Left forelimb (tissue), 1 donor: ENCODE results near the gene FRAT1.
"Not testable (repeated sequence)": the region's sequence is repeated elsewhere in the genome, so short reads cannot be mapped to it uniquely, and the experiment has no call there.

ENCODE experiments used
- DNase-seq: peaks from one replicate; pipeline ENCODE4 v3.0.0-alpha.2; 2018; ENCODE audit warnings: low spot score

FRAT1 gene

GRCh38 chr10:97334370-97335175 lies 15.5 kb downstream of the FRAT1 start, which contains the start of gene FRAT2:
TSS of gene FRAT2 (minus strand) at chr10:97334729. CDS start at chr10:97334572, 157 bp downstream.
- DNase-seq = peak; percentile 96

GRCh38 chr10:97335188-97335619 lies 16.1 kb downstream of the FRAT1 start:
- no peak for DNase-seq

DNA sequence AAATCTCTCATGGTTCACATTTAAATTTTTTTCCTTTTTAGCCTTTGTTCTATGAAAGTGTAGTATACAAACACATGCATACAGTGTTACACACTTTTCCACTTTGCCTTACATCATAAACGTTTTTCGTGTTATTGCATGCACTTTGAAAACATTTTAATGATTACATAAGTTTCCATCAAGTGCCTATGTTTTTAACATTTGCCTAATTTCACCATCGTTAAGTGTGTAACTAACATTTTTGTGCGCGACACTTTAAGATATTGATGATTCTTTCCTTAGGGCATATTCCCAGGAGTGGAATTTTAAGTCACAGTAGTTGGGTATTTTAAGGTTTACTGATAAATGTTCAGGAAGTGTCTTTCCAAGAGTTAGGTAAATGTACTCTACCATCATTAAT lies 16.9 kb downstream of the FRAT1 start:
- DNase-seq = no peak

DNA sequence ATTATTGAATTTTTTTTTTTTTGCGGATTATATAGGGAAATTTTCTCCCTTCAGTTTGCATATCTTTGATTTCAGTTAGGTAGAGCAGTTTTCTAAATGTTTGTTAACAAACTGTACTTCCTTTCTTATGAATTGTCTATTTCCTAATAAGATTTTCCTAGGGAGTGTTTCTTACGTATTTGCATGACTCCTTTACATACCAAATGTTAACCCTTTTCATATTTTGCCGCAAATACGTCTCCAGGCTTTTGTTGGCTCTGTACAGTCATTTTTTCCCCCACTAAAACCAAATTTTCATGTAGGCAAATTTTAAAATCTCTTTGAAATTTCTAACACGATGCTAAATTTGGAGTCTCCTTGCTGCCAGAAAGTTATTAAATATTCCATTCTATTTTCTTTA lies 17.4 kb downstream of the FRAT1 start:
- DNase-seq = no peak

- no peak for DNase-seq
These were observed 18.1 kb downstream of the FRAT1 start for GRCh38 chr10:97336942-97337831.

DNA sequence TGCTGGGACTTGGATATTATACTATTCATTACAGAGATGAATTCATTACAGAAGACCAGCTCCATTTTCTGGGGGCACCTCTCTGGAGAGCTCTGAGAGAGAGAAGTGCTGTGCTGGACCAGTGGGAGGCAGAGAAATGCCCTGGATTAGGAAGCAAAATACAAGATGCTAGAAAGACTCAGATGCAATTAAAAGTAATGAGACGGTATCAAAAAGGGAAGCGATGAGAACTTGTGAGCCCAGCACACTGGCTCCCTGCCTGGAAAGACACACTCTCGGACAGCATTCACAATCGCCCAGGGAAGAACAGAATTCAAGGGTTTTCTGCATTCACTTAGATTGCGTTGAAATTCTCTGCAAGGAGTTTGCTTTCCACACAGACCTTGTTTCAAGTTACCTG lies 19.0 kb downstream of the FRAT1 start:
- no peak for DNase-seq

GRCh38 chr10:97341416-97341815 lies 22.3 kb downstream of the FRAT1 start:
- no peak for DNase-seq

DNA sequence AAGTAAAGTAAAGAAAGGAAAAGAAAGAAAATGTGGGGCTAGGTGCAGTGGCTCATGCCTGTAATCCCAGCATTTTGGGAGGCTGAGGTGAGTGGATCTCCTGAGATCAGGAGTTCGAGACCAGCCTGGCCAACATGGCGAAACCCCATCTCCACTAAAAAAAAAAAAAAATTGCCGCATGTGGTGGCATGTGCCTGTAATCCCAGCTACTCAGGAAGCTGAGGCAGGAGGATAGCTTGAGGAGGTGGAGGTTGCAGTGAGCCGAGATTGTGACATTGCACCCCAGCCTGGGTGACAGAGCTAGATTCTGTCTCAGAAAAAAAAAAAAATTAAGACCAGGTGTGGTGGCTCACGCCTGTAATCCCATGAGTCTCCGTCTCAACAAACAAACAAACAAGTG lies 24.6 kb downstream of the FRAT1 start:
- not testable (repeated sequence) for DNase-seq

DNA sequence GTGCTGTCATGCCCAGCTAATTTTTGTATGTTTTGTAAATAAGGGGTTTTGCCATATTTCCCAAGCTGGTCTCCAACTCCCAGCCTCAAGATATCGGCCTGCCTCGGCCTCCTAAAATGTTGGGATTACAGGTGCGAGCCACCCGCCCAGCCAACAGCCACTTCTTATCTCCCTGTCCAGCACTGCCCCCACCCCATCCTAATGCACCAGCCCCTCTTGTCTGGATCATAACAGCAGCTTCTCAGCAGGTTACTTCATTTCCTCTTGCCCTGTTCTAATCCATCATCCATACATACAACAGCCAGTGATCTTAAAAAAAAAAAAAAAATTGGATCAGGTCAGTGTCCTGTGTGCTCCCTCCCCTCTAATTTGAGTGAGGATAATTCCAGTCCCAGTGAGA lies 28.2 kb downstream of the FRAT1 start:
- no peak for DNase-seq

DNA sequence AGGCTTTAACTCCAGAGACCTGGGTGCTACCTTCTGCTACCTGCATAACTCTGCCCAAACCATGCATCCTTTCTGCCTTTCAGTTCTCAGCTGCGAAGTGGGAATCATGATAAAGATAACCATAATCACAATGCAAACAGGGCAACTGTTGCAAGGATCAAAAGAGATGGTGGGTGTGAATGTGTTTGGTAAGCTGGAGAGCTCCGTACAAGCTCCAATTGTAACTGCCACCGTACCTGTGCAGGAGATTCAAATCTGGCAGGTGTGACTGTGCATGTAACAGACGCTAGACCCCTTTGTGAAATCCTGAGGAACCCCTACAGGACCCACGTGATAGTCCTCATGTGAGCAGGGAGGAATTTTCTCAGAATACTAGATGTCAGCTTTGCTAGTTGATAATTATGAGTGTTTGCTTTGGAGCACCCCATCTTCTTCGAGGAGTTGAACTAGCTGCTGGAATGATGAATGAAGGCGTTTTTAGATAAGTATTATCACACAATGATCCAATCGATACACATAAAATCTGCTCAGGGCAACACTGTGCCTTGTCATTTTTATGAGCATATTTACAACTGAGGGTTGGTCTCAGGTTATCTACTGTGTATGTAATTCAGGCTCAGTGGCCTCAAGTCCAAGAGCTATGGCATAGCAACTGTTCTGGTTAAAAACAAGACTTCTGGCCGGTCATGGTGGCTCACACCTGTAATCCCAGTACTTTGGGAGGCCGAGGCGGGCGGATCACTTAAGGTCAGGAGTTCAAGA lies 30.9 kb downstream of the FRAT1 start:
- DNase-seq = no peak

DNA sequence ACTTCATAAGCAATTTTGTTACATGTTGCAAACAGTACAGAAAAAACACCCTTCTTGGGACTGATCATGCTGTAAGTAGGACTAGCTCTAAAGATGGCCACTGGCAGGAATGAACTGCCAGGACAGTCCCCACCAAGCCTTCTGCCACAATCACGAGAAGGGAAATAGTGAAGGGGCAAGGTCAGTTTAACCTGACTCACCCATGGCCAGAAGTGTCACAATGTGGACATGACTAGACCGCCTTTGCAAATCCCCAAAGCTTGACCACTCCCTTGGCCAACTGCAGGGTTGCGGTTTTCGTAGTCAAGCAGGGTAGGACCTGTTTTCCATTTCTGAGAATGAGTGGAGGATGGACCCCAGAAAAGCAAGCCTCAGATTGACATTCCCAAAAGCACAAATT lies 34.9 kb downstream of the FRAT1 start:
- no peak for DNase-seq

DNA sequence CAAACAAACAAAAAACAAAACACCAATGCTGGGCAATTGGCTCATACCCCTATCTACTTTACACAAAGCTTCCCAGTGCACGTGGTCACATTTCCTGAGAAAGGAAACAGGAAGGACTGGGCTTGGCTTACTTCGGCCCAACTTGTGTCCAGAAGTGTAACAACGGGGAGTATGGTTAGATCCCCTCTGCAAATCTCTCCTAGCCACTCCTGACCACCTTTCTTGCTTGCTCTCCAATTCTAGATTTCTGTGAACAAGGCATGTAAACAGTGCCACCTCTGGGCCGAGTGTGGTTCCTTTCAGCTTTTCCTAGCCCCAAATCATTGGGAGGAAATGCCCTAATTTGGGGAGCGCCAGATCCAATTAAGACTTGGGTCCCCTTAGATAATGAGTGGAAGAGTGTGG lies 36.5 kb downstream of the FRAT1 start:
- DNase-seq = no peak

DNA sequence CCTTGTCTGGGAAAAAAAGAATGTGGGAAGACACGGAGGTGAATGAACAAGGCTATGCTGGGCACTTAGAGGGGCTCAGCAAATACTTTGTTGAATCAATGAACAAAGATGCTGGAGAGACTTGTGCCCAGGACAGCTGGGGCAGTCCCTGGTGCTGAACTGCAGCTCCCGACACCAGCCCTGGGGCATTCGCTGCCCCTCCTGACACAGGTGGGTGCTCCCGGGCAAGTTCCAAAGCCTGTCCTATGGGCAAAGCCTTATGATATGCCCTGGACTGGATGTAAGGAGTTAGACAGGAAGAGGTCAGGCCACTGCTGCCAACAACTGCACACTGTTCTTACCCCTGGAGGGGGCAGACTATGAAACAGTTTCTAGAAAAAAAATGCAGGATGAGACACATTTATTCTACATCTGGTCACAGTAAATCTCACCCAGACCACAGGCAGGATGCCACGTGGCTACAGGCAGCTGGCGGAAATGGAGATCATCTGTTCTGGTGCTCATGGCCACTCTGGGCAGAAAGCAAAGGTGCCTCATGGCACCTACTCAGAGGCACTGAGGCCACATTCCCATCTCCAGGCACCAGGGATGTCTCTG lies 37.3 kb downstream of the FRAT1 start:
- DNase-seq = no peak

DNA sequence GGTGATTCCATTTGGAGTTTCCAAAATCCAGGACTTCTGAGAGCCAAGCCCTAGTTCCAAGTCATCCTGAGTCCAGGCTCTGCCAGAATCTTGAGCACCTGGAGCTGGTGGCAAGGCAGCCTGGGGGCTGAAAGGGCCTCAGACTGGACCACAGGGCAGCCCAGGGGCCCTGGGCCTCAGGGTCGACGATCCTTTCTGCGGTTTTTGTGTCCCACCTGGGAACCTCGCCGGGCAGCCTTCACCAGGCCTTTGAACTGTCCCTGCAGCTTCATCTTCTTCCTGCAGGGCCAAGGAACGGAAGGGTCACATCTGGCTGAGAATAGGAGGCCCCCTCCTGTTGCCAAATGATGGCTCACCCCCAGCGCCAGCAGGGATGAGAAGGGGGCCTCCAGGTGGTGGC lies 37.8 kb downstream of the FRAT1 start:
- DNase-seq = no peak

- no peak for DNase-seq
These were observed 39.3 kb downstream of the FRAT1 start for GRCh38 chr10:97358349-97358748.

DNA sequence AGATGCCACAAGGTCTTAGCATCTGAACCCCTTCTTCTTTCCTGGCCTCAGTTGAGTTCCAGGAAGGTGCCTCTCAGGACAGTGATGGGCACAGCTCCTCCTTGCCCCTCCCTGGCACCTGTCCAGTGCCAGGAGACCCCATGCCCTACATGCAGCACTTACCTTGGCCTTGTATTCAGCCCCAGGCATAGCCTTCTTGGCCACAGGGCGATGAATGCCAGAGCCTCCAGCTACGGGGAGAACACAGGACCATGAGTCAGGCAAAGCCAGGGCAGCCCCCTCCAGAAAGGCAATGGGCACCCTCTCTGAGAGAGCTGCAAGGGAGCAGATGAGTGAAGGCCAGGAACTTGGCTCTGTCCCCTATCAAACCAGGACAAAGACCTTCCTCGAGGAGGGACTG lies 39.7 kb downstream of the FRAT1 start:
- no peak for DNase-seq

- no peak for DNase-seq
These were observed 41.9 kb downstream of the FRAT1 start for GRCh38 chr10:97360705-97361536.

DNA sequence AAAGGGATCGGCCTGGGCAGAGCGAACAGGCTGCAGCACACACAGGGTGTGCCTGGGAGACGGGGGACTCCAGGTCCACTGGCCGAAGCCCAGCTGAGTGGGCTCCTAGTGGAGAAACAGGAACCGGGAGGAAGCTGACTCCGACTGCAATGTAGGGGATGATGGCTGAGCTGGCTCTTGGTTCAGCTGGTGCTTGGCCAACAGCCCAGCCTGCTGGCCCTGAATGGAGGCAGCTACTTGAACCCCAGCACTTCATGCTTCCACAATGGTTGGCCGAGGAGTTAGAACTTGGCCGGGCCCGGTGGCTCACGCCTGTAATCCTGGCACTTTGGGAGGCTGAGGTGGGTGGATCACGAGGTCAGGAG lies 42.4 kb downstream of the FRAT1 start:
- DNase-seq = no peak

DNA sequence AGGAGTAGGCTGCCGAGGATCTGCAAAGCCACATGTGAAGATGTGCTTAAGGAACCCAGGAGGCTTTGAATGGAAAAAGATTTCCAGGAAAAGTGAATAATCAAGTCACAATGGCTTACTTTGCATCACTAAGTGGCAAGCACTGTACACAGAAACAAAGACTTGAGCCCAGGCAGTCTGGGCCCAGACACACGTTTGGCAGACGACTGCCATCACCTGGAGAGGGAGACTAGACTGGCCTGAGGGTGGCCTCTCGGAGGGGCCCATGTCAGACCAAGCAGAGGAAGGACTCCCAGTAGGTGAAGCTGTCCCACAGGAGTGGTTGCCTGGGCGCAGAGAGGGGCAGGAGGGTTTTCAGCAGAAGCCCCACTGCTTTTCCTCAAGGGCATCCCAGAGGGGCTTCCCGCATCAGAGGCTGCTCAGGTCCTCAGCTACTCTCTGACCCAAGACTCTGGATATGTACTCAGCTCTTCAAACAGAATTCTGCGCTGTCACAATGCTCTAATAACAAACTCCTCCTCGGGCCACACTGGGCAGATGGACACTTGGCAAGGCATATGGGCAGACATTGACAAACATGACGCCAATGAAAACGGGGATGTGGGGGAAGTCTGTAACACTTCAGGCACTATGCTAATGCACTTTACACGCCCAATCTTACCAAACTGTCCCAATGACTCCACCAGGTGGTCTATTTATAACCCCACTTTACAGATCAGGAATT lies 43.4 kb downstream of the FRAT1 start:
- DNase-seq = no peak

DNA sequence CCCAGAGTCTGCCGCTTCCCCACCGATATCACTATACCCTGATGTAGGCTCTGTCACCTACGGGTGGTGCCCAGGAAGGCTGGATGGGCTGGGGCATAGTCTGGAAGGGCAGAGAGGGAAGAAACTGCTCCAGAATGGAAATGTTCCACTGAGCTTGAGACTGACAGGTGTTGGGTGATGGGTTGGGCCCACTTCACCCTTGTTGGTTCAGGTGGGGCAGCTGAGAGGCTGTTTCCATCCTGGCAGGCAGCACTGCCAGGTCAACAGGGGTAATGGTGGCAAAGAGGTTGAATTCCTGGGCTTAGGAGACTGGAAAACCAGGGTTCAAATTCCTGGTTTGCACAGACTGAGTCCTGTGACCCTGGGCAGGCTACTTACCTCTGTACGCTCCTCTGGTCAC lies 44.0 kb downstream of the FRAT1 start:
- no peak for DNase-seq
